Measurements from ENCODE around the gene EIF1AX. TPM values are rescaled to one million over a fixed set of nuclear protein-coding genes. Genes with fewer than 3 reads are reported as not detected.

Gene EIF1AX
- total RNA-seq, 1 experiment from 2014 or later = 159 TPM

GRCh38 chrX:20140420-20140819 is 1.2 kb downstream of the EIF1AX start:
- H3K9me3 Mint-ChIP-seq = no peaks in the 10 kb centered on the region
- peaks cover 14% of the 10 kb centered on the region for H3K4me1 Mint-ChIP-seq
- no peaks in the 10 kb centered on the region for H3K27me3 Mint-ChIP-seq (ENCODE audit: low read depth)
- ChIA-PET CTCF (no interaction called here), POLR2A (no interaction called here)
- no peak for TF ChIP-seq ESRRA (CRISPR knock-in tag; IDR thresholded peaks at IDR 0.05; ENCODE audit: borderline replicate concordance)
- TF ChIP-seq MYBL2 (CRISPR knock-in tag; IDR thresholded peaks at IDR 0.05) = no peak
- TF ChIP-seq TEAD1 (CRISPR knock-in tag; IDR thresholded peaks at IDR 0.05) = no peak
- TF ChIP-seq NFYB (CRISPR knock-in tag; conservative IDR thresholded peaks at IDR 0.05; ENCODE audit: low read depth) = no peak
- TF ChIP-seq TEAD4 (CRISPR knock-in tag; IDR thresholded peaks at IDR 0.05) = no peak
- TF ChIP-seq ATF2 (CRISPR knock-in tag; IDR thresholded peaks at IDR 0.05; ENCODE audit: borderline replicate concordance, low read depth) = no peak
- TF ChIP-seq ZNF232 (CRISPR knock-in tag; IDR thresholded peaks at IDR 0.05) = no peak
- peaks cover 33% of the 10 kb centered on the region for H3K36me3 Mint-ChIP-seq
- DNase-seq (ENCODE audit: low spot score) (no peak), ATAC-seq (no peak)
- H3K27ac Mint-ChIP-seq = no peak overlapping the region; the same call in 1 of the 2 replicates
- peak overlapping the region; percentile 83 for H3K4me3 Mint-ChIP-seq

GRCh38 chrX:20139966-20140365 is 1.7 kb downstream of the EIF1AX start:
- no peaks in the 10 kb centered on the region for H3K27me3 Mint-ChIP-seq (ENCODE audit: low read depth)
- H3K36me3 Mint-ChIP-seq = peaks cover 36% of the 10 kb centered on the region
- no peaks in the 10 kb centered on the region for H3K9me3 Mint-ChIP-seq
- peak overlapping the region; percentile 83 for H3K4me3 Mint-ChIP-seq
- DNase-seq (ENCODE audit: low spot score) = no peak
- H3K27ac Mint-ChIP-seq = 0 out of 2 replicates have a peak overlapping the region, but pooled peaks have one; percentile 32
- ChIA-PET CTCF (no interaction called here), POLR2A (no interaction called here)
- ATAC-seq = no peak
- H3K4me1 Mint-ChIP-seq = peaks cover 14% of the 10 kb centered on the region
- TF ChIP-seq HMGXB4 (CRISPR knock-in tag; IDR thresholded peaks at IDR 0.05) (no peak), MXD4 (CRISPR knock-in tag; IDR thresholded peaks at IDR 0.05; ENCODE audit: borderline replicate concordance) (no peak), ZNF416 (CRISPR knock-in tag; IDR thresholded peaks at IDR 0.05) (no peak), ZNF232 (CRISPR knock-in tag; IDR thresholded peaks at IDR 0.05) (no peak), NR2C2 (CRISPR knock-in tag; IDR thresholded peaks at IDR 0.05) (no peak), E2F5 (CRISPR knock-in tag; IDR thresholded peaks at IDR 0.05) (no peak), ZNF423 (CRISPR knock-in tag; IDR thresholded peaks at IDR 0.05) (no peak), ZBTB43 (CRISPR knock-in tag; IDR thresholded peaks at IDR 0.05) (no peak), USF2 (CRISPR knock-in tag; IDR thresholded peaks at IDR 0.05) (no peak), TCF7 (CRISPR knock-in tag; IDR thresholded peaks at IDR 0.05; ENCODE audit: low read depth) (no peak), ZNF396 (CRISPR knock-in tag; IDR thresholded peaks at IDR 0.05; ENCODE audit: borderline replicate concordance) (no peak), ZNF671 (CRISPR knock-in tag; IDR thresholded peaks at IDR 0.05) (no peak), ARID4B (CRISPR knock-in tag; IDR thresholded peaks at IDR 0.05; ENCODE audit: borderline replicate concordance) (no peak), SP1 (CRISPR knock-in tag; conservative IDR thresholded peaks at IDR 0.05) (no peak), ZNF281 (CRISPR knock-in tag; IDR thresholded peaks at IDR 0.05) (no peak)

Measured in WTC11 (cell line).